Measurements from ENCODE around the gene RNF220. TPM values are rescaled to one million over a fixed set of nuclear protein-coding genes. Genes with fewer than 3 reads are reported as not detected.

RNF220 gene
- total RNA-seq, 1 experiment from 2014 or later: 128 TPM

GRCh38 chr1:44489481-44489880 lies 84.4 kb downstream of the RNF220 start (continued):
- TF ChIP-seq E2F5 (CRISPR knock-in tag; IDR thresholded peaks at IDR 0.05) (no peak), NR3C1 (CRISPR knock-in tag; conservative IDR thresholded peaks at IDR 0.05; ENCODE audit: low read depth) (no peak)

- ChIA-PET POLR2A (interaction anchor here (1.1 to 1.4 kb wide), 2 partner anchors 11 to 58 kb away, joined by 3 to 4 read pairs; no protein-coding TSS in a partner anchor), CTCF (interaction anchor here (0.7 to 1.8 kb wide), 5 partner anchors 11 to 71 kb away, joined by 3 to 5 read pairs (median 3); no protein-coding TSS in a partner anchor)
- no peak for DNase-seq (ENCODE audit: low spot score)
- H3K4me1 Mint-ChIP-seq: peaks cover 14% of the 10 kb centered on the region
- no peaks in the 10 kb centered on the region for H3K9me3 Mint-ChIP-seq
- TF ChIP-seq RORB (CRISPR knock-in tag; IDR thresholded peaks at IDR 0.05) (no peak), MLX (CRISPR knock-in tag; IDR thresholded peaks at IDR 0.05) (no peak), AFF4 (CRISPR knock-in tag; IDR thresholded peaks at IDR 0.05; ENCODE audit: borderline replicate concordance) (no peak), ZNF512 (CRISPR knock-in tag; IDR thresholded peaks at IDR 0.05; ENCODE audit: borderline replicate concordance) (no peak), FOXJ3 (CRISPR knock-in tag; IDR thresholded peaks at IDR 0.05; ENCODE audit: borderline replicate concordance) (no peak)
- H3K4me3 Mint-ChIP-seq: no peak overlapping the region
- no peaks in the 10 kb centered on the region for H3K27me3 Mint-ChIP-seq (ENCODE audit: low read depth)
- ATAC-seq: no peak
- no peak overlapping the region for H3K27ac Mint-ChIP-seq
- no peaks in the 10 kb centered on the region for H3K36me3 Mint-ChIP-seq
Observed at GRCh38 chr1:44496541-44497171, 91.6 kb downstream of the RNF220 start.

GRCh38 chr1:44497422-44498170 lies 92.5 kb downstream of the RNF220 start:
- ATAC-seq (no peak), DNase-seq (ENCODE audit: low spot score) (no peak)
- Mint-ChIP-seq H3K27ac (no peak overlapping the region), H3K9me3 (no peaks in the 10 kb centered on the region), H3K4me3 (no peak overlapping the region), H3K36me3 (no peaks in the 10 kb centered on the region), H3K4me1 (peaks cover 22% of the 10 kb centered on the region), H3K27me3 (ENCODE audit: low read depth) (no peaks in the 10 kb centered on the region)
- ChIA-PET CTCF (no interaction called here), POLR2A (no interaction called here)
- TF ChIP-seq SOX15 (CRISPR knock-in tag; IDR thresholded peaks at IDR 0.05) (no peak), ZNF317 (CRISPR knock-in tag; IDR thresholded peaks at IDR 0.05; ENCODE audit: borderline replicate concordance, low read depth) (no peak), ZNF512 (CRISPR knock-in tag; IDR thresholded peaks at IDR 0.05; ENCODE audit: borderline replicate concordance) (no peak), TCF7 (CRISPR knock-in tag; IDR thresholded peaks at IDR 0.05; ENCODE audit: low read depth) (no peak), IRF2 (CRISPR knock-in tag; IDR thresholded peaks at IDR 0.05; ENCODE audit: borderline replicate concordance, low read depth) (no peak), ZSCAN18 (CRISPR knock-in tag; IDR thresholded peaks at IDR 0.05) (no peak), ARID4B (CRISPR knock-in tag; IDR thresholded peaks at IDR 0.05; ENCODE audit: borderline replicate concordance) (no peak), NFATC4 (CRISPR knock-in tag; IDR thresholded peaks at IDR 0.05) (no peak)

Data from WTC11 (cell line).